GM12801 (cell line): ENCODE results near the gene MYO1E.

Experiments used
- CTCF ChIP-seq: IDR thresholded peaks from one replicate; pipeline ENCODE4 v1.5.1; 2011; ENCODE audit warnings: control low read depth; ENCODE audit not compliant: insufficient read length; ENCODE audit errors: extremely low read depth

The MYO1E gene

DNA sequence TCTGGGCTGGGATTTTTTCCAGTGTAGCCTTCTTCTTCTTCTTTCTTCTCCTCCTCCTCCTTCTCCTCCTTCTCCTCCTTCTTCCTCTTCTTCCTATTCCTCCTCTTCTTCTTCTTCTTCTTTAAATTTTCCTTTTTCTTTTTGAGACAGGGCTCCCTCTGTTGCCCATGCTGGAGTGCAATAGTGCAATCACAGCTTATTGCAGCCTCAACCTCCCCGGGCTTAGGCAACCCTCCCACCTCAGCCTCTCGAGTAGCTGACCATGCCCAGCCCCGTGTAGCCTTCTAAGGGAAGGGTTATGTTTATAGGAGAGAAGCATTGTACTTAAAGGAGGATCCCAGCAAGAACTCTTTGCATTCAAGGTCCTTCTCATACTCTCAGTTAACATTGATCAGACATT is 24.0 kb upstream of the MYO1E start:
- TF ChIP-seq CTCF: no peak

GRCh38 chr15:59396211-59396610 is 23.5 kb upstream of the MYO1E start:
- TF ChIP-seq CTCF: no peak

DNA sequence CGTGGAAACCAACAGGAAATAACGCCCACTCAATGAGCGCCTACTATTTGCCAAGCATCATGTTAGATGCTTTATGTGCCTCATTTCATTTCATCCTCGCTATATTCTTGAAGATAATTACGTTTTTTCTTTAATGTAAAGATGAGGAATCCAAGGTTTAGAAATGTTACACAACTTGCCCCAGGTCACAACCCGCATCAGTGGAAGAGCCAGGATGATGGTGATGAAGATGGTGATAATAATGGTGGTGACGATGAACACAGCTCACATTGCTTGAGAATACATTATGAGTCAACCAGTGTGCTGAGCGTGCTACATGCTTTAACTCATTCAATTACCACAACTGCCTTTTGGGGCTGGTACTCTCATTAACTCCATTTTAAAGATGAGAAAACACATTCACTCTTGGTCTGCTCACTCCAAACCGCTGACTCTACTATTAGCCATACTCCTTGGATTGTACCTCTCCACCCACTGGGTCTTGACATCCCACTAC is 21.5 kb upstream of the MYO1E start:
- no peak for TF ChIP-seq CTCF

GRCh38 chr15:59392299-59392698 is 19.6 kb upstream of the MYO1E start:
- no peak for TF ChIP-seq CTCF

GRCh38 chr15:59388670-59389069 is 16.0 kb upstream of the MYO1E start:
- no peak for TF ChIP-seq CTCF

DNA sequence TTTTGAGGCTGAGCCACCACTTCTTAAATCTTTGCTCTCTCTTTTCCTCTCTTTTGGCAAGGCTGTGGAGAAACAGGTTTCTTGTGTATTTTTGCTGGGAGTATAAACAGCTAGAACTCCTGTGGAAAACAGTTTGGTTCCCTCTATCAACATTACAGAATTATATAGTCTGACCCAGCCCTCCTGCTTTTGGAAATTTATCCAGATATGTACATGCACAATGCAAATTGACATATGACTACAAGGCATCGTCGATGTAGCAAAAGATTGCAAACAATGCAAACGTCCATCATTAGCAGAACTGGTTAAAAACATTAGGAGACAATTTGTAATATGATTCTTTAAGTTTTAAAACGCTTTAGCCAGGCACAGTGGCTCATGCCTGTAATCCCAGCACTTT is 12.5 kb upstream of the MYO1E start:
- no peak for TF ChIP-seq CTCF

GRCh38 chr15:59384507-59384906 is 11.8 kb upstream of the MYO1E start:
- TF ChIP-seq CTCF: no peak
